ENCODE measurements around the gene APMAP.

The APMAP gene

GRCh38 chr20:24987244-24987643, 5.3 kb downstream of the APMAP start:
- no peak for DNase-seq (ENCODE audit: low spot score)

GRCh38 chr20:24986436-24987015, 6.0 kb downstream of the APMAP start:
- no peak for DNase-seq (ENCODE audit: low spot score)

DNA sequence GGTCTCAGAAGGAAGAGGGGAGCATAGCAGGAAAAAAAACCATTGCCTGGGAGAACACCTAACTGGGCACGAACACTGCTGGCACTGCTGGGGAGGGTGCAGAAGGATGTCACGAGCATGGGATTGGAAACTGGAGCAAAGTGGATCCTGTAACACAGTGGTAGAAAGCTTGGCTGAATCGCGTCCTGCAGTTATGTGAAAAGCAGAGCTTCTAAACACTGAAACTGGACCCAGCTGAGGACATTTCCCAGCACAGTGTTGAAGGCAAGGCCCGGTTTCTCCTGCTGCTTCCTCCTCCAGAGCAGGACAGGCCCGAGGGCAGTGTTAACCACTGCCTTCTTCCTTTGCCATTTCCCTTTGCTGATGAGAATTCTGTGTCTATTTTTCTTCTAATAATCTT, 6.7 kb downstream of the APMAP start:
- no peak for DNase-seq (ENCODE audit: low spot score)

DNA sequence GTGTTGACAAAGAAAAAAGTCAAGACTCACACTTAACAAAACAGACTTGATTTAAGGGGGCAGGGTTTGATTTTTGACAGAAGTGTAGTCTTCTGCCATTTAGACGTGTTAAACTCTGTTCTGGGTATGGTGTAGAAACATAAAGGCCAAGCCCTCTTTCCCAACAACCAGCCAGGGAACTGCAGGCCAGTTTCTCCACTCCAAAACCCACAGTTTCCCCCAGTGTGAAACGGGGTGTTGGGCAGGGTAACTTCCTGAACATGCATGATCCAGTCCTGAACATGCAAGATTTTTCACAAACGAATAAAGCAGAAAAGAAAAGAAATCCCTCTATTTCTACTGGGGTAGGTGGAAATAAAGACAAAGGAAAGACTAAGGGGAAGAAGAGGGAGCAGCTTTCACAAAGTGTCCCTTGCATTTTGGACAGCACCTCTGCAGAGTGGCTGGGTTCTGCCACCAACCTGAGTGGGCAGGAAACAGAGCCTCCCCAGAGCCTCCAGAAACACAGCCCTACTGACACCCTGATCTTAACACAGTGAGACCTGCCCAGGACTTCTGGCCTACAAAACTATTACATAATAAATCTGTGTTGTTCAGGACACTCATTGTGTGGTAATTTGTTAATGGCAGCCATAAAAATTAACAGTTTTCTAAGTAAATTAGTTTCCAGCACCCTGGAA, 7.5 kb downstream of the APMAP start:
- DNase-seq (ENCODE audit: low spot score), result no peak

GRCh38 chr20:24983896-24984295, 8.7 kb downstream of the APMAP start:
- no peak for DNase-seq (ENCODE audit: low spot score)

GRCh38 chr20:24981790-24982189, 10.8 kb downstream of the APMAP start:
- no peak for DNase-seq (ENCODE audit: low spot score)

- DNase-seq (ENCODE audit: low spot score), result no peak
Observed at GRCh38 chr20:24981282-24981681, 11.3 kb downstream of the APMAP start.

- DNase-seq (ENCODE audit: low spot score), result no peak
Observed at GRCh38 chr20:24980291-24981053, 12.1 kb downstream of the APMAP start.

- no peak for DNase-seq (ENCODE audit: low spot score)
Observed at GRCh38 chr20:24979036-24979960, 13.3 kb downstream of the APMAP start.

GRCh38 chr20:24978513-24978912, 14.0 kb downstream of the APMAP start:
- no peak for DNase-seq (ENCODE audit: low spot score)

DNA sequence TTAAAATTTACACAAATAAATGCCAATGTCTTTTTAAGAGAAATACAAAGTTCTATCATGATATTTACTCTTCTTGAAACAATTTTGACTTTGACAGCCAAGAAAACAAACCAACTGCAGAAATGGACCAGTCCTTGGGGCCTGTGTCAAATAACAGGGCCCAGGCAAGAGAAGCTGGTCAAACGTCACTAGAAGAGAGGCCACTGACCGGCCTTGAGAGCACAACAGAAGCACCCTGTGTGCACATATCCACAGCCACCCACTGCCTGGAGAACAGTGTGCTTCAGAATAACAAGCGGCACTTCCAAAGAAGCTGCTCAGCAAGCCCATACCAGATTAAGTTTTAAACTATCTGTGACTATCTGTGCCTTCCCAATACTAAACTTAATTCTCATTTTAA, 14.8 kb downstream of the APMAP start:
- no peak for DNase-seq (ENCODE audit: low spot score)

DNA sequence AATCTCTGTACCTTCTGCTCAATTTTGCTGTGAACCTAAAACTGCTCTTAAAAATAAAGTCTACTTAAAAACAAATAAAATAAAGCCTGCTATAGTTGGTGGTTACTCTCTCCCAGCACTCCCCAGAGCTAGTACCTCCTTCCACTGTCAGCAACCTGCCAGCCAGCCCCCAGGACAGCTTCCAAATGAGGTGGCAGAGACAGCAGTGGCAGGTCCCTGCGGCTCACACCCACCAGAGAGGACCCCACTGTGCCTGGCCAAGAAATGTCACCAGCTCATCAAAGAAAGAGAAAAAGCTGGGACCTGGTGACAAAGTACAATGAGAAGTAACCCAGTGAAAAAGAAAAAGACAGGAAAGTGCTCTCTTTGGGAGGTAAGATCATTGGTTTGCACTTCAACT, 15.2 kb downstream of the APMAP start:
- DNase-seq (ENCODE audit: low spot score), result no peak

- no peak for DNase-seq (ENCODE audit: low spot score)
Observed at GRCh38 chr20:24972341-24972740, 20.2 kb downstream of the APMAP start.

DNA sequence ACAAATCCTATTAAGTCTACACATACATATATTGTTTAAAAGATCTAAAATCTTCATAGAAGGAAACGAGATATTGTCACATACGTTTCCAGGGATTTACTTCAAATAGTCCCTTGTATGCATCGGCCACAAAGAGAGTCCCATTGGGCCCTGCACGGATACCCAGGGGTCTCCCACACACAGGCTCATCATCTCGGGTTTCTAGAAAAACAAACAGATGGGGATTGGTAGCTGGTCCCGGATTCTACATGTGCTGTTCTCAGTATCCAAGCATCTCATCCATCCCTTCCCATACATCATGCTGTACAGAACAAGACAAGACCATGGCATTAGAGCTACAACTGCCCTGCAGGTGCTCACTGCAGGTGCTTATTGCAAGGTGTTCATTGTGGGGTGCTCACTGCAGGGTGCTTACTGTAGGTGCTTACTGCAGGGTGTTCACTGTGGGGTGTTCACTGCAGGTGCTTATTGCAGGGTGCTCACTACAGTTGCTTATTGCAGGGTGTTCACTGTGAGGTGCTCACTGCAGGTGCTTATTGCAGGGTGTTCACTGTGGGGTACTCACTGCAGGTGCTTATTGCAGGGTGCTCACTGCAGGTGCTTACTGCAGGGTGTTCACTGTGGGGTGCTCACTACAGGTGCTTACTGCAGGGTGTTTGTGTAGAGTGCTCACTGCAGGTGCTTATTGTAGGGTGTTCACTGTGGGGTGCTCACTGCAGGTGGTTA, 21.0 kb downstream of the APMAP start:
- no peak for DNase-seq (ENCODE audit: low spot score)

DNA sequence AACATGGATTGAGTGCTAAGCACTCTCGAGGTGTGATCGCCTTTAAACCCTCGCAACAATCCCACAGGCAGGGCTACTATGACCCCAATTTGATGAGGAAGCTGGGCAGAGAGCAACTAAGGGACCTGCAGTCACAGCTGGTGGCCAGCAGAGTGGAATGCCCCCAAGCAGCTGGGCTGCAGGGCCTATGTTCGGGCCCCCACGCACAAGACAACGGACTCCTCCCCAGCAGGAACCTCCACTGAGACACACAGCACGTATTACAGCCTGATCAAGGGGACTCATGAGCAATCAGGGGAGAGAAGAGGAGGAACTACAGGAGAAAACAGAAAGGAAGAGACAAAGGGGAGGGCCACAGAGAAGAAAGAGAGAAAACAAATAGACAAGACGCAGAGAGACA, 21.8 kb downstream of the APMAP start:
- DNase-seq (ENCODE audit: low spot score), result no peak

- DNase-seq (ENCODE audit: low spot score), result no peak
Observed at GRCh38 chr20:24970030-24970553, 22.5 kb downstream of the APMAP start.

DNA sequence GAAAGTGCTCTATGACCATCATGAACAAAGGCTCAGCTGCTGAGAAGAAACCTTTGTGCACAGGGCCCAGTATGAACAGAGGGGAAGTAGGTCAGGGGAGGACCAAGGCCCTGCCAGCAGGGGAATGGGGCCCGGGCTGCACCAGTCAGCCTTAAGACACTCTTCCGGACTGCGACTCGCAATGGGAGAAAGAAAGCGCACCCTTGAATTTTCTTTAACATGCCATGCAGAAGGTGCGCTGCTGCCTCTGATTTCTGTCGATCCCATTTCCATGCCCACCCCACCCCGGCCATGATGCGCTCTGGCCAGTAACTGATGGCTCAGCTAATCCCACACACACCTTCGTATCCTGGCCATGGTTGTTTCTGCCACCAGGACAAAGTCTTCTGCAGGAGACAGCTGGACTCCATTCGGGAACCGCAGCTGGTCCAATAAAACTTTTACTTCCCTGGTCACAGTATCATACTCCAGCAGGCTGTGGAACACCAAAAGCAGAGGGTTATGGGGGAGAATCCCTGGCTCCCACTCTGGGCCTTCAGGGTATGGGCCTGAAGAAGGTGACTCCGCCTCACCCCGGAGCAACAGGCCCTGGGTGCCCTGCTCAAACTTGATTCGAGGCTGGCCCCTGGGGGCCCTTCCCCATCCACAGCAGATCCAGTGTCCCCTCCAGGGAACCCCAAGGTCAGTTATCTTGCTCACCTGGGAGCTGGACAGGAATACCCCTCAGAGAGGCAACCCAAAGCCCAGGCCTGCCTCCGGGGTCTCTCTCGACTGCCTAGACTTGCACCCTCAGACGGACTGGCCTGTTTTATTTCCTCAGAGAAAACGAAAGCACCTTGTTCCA, 23.1 kb downstream of the APMAP start:
- no peak for DNase-seq (ENCODE audit: low spot score)

DNA sequence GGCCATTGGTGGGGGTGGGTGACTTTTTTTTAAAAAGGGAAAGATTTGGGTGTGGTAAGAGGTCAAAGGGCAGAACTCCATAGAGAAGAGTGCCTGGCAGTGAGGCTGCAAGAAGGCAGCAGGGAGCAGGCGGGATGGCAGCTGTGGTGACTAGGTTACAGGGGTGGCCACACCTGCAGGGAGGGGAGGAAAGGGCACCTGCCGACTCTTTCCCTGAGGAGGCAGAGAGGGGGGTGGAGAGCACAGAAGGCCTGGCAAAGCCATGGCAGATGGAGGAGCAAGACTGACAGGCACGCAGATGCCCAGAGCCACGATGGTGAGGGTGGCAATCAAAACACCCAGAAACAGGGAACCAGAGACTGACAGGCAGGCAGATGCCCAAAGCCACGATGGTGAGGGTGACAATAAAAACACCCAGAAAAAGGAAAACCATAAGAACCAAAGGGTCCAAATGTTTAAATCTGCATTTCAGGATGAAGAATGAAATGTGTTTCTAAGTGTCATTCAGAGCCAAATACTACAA, 24.2 kb downstream of the APMAP start:
- DNase-seq (ENCODE audit: low spot score), result no peak

DNA sequence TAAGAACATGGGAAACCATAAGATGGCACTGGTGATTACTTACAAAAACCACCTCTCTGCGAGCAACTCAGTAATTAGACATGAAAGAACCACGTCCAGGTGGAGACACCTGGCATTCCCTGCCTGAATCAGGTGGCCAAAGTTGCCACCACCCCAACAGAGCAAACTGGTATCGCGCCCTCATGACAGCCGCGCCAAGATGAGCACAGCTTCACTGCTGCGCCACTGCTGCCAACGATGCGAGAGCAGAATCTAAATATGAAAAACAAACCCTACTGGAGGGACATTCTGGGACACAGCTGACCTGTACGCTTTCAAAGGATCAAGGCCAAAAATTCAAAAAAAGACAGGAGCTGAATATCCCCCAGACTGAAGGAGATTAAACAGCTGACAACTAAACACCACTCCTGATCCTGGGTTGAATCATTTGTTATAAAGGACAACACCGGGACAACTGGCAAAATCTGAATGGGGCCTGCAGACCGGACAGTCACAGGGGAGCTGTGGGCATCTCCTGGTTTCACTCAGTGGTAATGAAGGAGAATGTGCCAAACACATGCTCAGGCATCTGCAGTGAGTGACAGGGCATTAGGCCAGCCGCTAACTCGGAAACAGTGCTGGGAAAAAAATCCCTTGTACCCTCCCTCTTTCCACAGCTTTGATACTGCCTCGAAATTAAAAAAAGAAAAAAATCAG, 26.1 kb downstream of the APMAP start:
- DNase-seq (ENCODE audit: low spot score), result no peak

All from AG20443 (cell line).